NK-92 (cell line): Measurements from ENCODE around the gene ABI3BP.

ENCODE experiments used
- DNase-seq: peaks from one replicate; lab custom pipeline; 2025; ENCODE audit not compliant: unreplicated experiment; lab: John Stamatoyannopoulos, UW

The ABI3BP gene

DNA sequence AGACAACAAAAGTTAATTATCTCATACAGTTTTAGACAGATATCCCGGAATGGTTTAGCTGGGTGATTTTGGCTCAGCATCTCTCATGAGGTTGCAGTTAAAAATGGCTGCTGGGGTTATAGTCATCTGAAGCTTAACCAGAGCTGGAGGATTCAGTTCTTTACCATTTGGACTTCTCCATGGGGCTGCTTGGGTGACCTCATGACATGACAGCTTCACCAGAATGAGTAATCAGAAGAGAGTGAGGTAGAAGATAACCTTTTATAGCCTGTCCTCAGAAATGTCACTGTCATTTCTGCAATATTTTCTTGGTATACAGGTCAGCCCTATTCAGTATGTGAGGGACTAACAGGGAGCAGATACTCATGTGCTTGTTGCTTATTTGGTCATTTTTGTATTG lies 253.0 kb downstream of the ABI3BP start:
- DNase-seq, result no peak

DNA sequence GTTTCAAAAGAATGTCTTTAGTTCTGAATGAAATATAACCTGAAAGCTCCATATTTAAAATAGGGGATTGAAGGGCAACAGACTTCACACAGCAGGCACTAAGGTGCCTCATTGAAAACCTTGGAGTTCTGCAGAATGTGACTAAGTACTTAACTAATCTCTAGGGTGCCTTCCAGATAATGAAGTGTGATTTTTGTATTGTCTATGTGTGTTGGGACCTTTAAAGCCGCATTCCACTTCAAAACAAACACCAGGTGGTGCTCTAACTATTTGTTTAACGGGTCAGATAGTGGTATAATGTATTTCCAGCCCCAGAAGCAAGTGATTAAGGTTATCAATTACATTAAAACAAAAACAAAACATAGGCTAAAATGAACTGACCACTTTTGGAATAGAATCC lies 255.9 kb downstream of the ABI3BP start:
- no peak for DNase-seq

DNA sequence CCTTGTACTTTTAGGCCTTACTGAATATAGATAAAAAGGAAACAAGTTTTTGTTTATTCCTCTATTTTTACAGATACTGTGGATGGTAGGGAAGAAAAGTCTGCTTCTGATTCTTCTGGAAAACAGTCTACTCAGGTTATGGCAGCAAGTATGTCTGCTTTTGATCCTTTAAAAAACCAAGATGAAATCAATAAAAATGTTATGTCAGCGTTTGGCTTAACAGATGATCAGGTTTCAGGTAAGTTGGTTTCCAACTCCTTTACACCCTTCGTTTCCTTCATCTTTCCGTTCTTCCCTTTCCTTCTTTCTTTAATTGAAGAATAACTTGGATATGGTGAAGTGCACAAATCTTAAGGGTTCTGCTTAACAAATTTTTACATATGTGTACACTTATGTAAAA lies 260.8 kb downstream of the ABI3BP start:
- no peak for DNase-seq

DNA sequence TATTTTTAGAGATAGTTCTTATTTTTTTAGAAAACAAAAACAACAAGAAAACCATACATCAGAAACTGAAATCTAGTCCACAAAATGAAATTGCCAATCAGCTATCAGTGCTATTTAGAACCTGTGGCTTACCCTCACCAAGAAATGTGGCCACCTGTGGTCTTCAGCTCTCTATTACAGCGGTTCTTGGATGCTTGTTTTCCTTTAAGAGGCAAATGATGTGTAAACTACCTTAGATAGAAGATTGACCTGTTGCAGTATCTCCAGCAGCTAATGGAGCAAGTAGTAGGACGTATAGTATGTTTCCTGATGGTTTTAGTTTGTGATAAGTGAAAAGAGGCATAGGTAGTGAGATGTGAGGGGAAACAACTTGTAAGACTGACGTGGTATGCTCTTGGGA lies 262.7 kb downstream of the ABI3BP start:
- DNase-seq, result no peak

DNA sequence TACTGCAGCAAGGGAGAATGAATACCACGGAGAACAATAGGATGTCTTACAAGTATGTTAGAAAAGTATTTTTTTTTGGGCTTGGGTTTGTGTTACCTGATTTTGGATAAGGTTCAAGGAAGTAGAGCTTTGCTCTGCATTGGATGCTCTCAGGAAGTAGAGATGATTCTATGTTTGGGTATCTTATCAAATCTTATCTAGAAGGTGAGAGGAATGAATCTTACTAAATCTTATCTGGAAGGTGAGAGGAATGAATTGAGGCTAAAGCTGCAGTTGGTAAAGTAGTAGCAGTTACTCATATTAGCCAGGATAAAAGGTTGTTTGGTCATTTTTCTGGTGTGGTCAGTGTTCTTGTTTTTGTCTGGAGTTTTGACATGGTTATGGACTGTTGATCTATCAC lies 266.5 kb downstream of the ABI3BP start:
- no peak for DNase-seq

DNA sequence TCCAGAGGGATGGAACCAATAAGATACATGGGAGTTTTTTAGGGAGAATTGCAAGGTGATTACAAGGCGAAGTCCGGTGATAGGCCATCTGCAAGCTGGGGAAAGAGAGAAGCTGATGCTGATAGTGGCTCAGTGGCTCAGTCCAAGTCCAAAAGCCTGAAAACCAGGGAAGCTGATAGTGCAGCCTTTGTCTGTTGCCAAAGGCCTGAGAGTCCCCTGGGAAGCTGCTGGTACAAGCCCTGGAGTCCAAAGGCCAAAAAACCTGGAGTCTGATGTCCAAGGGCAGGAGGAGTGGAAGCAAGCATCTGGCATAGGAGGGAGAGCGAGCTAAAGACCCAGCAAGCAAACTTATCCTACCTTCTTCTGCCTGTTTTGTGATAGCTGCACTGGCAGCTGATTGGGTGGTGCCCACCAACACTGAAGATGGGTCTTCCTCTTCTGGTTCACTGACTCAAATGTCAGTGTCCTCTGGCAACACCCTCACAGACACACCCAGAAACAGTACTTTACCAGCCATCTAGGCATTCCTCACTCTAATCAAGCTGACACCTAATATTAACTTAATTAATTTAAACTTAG lies 267.2 kb downstream of the ABI3BP start:
- DNase-seq, result no peak

DNA sequence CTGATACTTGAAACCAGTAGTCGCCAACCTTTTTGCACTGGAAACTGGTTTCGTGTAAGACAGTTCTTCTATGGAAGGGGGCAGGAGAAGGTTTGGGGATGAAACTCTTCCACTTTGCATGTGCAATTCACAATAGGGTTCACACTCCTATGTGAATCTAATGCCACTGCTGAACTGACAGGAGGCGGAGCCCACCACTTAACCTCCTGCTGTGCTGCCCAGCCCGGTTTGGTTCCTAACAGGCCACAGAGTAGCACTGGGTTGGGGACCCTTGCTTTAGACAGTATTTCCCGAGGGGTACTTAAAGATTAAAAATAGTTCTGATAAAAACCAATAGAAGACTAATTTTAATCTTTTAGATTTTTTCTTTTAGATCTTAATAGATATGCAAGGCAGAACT lies 272.8 kb downstream of the ABI3BP start:
- no peak for DNase-seq

DNA sequence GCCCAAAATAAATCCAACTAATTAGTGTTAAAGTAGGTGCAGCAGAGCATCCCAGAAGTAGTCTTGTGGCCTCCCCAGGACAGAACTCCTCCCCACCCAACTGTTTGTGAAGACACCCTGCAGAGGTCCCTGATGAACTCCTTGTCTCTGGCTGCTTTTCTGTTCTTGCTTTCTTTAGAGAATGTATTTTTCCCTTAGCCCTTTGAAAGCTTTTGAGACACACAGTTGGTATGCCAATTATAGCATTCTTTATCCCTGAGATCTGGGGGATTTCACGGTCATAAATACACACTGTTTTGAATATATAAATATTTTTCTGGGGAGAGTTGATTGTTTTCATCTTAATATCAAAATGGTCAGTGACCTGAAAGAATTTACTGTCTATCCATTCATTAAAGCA lies 274.1 kb downstream of the ABI3BP start:
- DNase-seq, result no peak

DNA sequence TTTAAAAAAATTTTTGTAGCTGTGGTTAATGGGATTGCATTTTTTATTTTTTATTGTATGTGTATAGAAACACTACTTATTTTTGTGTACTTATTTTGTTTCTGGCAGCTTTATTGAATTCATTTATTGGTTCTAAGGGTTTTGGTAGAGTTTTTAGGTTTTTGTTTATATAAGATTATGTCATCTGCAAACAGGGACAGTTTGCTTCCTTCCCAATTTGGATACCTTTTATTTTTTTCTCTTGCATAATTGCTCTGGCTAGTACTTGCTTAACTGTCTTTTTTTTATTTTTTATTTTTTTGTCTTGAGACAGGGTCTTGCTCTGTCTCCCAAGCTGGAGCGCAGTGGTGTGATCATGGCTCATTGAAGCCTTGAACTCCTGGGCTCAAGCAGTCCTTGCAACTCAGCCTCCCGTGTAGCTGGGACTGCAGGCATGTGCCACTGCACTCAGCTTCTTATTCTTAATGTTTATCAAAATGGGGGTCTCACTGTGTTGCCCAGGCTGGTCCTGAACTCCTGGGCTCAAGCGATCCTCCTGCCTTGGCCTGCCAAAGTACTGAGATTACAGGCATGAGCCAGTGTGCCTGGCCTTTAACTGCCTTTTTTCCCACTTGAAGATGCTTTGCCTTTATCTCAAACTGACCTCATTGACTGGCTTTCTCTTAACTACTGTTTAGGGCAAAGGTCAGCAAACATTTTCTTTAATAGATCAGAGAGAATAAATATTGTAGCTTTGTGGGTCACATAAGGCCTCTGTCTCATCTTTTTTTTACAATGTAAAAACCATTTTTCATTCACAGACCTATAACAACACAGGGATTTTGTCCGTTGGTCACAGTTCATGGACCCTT lies 275.4 kb downstream of the ABI3BP start:
- DNase-seq, result no peak

DNA sequence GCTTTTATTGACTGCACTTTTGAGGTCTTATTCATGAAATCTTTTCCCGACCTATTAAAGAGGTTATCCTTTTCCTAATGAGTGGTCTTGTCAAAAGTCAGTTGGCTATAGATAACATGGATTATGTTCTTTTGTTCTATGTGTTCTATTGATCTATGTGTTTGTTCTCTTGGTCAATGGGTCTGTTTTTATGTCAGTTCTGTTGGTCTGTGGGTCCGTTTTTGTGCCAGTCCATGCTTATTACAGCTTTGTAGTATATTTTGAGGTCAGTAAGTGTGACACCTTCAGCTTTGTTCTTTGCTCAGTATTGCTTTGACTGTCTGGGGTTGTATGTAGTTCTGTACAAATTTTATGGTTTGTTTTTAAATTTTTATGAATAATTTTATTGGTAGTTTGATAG lies 276.2 kb downstream of the ABI3BP start:
- no peak for DNase-seq

DNA sequence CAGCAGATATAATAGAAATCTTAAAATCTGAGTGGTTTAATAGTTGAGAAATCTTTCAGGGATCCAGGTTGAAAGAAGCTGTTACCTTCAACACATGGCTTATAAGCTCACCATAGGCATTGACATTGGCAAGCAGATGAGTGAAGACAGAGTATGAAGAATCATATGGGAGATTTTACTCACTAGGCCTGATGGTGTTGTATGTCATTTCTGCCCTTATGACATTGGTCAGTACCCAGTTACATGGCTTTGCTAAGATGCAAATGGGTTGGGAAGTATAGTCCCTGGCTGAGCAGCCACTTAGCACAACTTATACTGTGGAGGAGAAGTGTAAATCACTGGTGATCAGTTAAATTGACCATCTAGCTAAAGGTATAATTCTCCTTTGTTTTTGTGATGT lies 278.0 kb downstream of the ABI3BP start:
- DNase-seq, result no peak

DNA sequence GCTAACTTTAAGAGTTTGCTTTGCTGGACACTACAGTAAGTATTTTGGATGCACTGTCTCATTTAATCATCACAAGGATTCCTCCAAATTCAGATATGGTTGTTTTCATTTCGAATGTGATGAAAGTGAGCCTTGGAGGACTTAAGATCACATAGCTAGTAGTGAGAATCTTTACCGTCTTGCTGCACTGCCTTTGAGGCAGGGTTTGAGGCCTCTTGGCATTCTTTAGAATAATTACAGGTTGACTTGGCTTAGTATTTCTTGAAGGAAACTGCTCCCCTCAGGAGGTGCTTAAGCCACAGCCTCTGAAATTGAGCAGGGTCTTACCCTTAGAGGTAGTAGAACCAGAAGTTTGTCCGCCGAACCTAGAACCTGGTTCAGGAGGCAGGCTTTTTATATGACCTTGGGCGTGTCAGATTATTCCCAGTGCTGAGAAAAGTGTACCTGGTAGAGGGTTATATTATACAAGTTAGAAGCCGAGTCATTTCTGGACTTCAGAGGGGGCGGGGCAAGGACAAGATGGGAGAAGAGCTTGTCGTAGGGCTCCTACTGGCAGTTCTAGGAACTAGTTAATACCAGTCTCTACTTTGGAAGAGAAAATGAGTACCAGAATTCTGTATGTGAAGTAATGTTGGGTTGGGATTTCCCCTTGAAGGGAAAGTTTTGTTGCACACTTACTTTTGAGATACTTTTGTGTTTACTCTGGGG lies 282.8 kb downstream of the ABI3BP start:
- no peak for DNase-seq

DNA sequence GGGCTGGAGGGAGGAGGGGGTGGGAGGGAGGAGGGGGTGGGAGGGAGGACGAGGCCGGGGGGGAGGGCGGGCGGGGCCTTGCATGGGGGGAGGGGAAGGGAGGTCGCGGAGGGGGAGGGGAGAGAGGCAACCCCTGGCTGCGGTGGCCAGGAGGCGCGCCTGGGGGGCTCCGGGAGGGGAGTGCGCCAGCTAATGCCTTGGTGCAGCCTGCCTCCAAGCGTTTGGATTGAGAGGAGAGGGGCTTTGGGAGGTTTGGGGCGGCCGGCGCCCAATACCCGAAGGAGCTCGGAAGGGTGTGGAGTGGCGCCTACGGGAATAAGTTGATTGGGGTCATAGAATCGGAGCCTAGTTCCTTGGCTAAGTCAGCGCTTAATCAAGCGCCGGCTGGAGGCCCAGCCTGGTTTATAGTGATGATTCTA lies 283.4 kb downstream of the ABI3BP start:
- DNase-seq, result no peak

DNA sequence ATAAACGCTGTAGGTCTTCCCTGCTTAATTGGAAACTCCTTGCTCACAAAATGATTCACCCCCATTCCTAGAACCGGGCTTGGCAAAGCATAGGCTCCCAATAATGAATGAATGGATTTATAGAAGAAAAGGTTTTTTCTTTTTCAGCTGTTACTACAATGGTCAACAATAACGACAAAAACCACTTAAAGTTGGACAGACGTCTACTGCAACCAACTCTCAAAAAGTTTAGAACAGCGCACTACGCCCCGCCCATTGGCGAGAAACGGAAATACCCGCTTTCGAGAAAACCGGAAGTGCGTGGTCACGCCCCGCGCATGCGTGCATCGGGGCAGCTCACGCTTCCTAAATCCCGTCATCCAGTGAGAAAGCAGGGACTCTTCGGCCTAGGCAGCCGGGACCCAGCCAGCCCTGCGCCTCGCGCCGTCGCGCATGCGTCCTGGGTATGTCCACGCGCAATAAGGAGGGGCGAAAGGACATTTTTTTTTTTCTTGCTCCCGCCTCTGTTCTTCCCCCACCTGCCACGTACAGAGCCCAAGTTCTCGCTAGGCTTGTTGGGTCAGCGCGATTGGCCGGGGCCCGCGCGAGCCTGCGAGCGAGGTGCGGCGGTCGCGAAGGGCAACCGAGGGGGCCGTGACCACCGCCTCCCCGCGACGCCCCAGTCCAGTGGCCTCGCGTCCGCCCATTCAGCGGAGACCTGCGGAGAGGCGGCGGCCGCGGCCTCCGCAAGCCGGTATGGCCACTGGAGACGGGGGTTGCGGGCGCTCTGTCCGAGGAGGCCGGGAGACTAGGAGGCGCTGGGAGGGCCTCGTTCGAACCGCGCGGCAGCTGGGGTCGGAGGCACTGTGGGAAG lies 284.0 kb downstream of the ABI3BP start, which contains the start of gene TFG:
Gene TFG (plus strand): TSS at position 506 of the 853 bp plus-strand sequence. CDS start 4,192 bp downstream, outside the sequence.
- DNase-seq, result peak; percentile 84

DNA sequence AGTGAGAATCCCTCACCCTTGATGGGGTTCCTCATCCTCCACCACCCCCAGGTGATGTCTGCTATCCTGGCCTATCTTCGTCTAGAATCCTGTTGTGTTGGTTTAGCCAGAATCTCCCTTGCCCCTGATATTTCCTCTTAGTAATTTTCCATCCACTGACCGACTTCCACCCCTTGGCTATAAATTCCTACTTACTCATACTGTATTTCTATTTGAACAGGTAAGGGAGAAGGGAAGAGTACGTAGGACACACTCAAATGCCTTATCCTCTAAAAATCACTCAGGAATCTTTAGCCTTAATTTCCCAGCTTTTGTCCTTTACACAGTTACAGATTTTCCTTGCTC lies 284.6 kb downstream of the ABI3BP start:
- DNase-seq, result no peak

DNA sequence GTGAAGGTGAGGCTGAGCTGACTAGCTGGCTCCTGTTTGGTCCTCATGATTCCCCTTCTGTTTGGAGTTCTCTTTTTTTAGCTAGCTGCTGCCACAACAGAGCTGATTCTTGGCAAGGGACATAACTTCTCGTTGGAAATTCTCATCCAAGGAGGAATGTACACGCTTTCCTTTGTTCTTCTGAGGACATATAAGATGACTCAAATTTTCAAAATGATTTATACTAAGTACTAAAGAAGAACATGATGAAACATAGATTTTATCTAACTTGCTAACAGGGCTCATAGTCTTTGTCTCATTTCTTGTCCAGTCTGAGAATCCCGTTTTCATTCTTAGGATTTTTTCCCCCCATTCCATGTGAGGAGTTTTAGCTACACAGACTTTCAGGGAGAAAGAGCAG lies 286.9 kb downstream of the ABI3BP start:
- DNase-seq, result no peak

DNA sequence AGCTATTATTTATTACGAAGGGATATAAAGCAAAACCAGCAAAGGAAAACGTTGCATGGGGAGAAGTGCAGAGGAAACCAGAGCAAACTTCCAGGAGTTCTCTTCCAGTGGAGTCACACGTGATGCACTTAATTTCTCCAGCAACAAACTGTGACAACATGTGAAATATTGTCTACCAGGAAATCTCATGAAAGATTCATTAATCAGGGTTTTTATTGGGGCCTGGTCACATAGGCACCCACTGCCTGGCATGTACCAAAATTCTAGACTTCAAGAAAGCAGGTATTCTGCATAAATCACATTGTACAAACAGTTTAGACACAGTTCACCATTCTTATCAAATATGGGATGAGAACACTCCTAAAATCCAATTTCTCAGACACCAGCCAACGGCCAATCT lies 289.4 kb downstream of the ABI3BP start:
- DNase-seq, result no peak

DNA sequence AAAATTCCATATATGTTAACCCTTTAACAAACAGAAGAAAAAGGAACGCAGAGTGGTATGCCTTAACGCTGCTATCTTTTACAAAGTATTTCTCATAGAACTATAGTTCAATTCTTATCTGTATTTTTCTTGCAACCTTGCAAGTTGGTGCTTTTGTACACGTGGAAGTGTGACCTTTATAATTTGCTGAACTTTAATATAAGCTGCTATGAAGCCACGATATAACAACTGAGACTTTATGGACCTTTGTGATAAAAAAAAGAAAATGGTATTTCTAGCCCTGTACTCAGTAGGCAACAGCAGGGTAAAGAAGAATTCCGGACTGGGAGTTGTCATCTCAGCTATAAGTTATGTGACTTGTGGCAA lies 290.3 kb downstream of the ABI3BP start:
- no peak for DNase-seq

DNA sequence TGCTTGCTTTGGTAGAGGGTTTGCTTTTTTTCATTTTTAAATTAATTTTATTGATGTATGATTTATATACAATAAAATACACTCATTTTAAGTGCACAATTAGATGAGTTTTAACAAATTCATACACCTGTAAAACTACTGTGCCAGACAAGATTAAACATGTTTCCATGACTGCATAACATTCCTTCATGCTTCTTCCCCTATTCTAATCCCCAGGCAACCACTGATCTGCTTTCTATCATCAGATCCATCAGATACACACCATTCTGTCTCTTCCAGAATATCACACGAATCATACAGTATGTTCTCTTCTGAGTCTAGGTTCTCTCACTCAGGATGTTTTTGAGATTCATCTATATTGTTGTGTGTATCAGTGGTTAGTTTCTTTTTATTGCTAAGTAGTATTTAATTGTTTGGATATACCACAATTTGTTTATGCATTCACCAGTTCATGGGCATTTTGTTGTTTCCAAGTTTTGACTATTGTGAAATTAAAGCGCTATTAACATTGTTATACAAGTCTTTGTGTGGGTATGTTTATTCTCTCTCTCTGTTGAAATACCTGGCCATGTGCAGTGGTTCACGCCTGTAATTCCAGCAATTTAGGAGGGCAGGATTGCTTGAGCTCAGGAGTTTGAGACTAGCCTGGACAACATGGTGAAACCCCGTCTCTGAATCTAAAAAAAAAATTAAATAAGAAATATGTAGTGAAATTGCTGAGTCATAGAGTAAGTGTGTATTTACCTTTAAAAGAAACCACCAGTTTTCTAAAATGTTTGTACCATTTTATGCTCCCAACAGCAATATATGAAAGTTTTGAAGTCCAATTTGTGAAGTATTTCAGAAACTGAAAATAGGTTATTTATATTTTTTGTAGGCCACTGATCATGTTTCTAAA lies 290.9 kb downstream of the ABI3BP start:
- no peak for DNase-seq

DNA sequence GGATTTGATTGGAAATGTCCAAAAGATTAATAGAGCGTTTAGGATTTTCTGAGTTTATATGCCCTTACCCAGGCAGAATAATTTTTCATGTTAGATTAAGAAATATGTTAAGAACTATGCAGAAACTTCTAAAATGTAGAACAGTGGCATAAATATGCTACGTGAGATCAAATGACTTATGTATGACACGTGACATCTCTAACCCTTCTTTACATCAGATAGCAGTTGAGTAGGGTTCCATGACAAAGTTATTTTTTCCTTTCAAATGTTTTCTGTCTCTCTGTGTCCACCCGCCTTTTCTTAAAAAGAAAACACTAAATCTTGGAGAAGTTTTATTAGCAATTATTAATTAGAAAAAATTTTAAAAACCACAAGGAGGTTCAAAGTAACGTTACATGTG lies 292.5 kb downstream of the ABI3BP start:
- DNase-seq, result no peak
